HepG2 (cell line): ENCODE data around the gene LRPPRC. TPM values are rescaled to one million over a fixed set of nuclear protein-coding genes. Genes with fewer than 3 reads are reported as not detected.

Experiments used
- AKAP8 ChIP-seq: sonication (generic); formaldehyde crosslinking; IDR thresholded peaks from 2 replicates; pipeline ENCODE4 v1.5.1; 2020; ENCODE audit warnings: mild to moderate bottlenecking, missing genetic modification reagents
- GATAD2A ChIP-seq: IDR thresholded peaks from 2 replicates; pipeline ENCODE4 v1.6.1; 2016
- HDAC1 ChIP-seq: sonication (generic); formaldehyde crosslinking; IDR thresholded peaks from 2 replicates; pipeline ENCODE4 v1.5.1; 2020; ENCODE audit warnings: mild to moderate bottlenecking, missing genetic modification reagents
- MIER3 ChIP-seq: IDR thresholded peaks from 2 replicates; pipeline ENCODE4 v1.6.1; 2016; ENCODE audit warnings: missing compliant biosample characterization, borderline replicate concordance
- NCOA2 ChIP-seq: sonication (generic); formaldehyde crosslinking; IDR thresholded peaks from 2 replicates; pipeline ENCODE4 v1.8.0; 2022; ENCODE audit warnings: inconsistent platforms
- TARDBP ChIP-seq: sonication (generic); formaldehyde crosslinking; IDR thresholded peaks from 2 replicates; pipeline ENCODE4 v1.8.0; 2022; ENCODE audit warnings: mild to moderate bottlenecking, missing genetic modification reagents
- ZNF550 ChIP-seq: sonication (generic); formaldehyde crosslinking; IDR thresholded peaks from 2 replicates; pipeline ENCODE4 v1.4.0; 2020; ENCODE audit warnings: mild to moderate bottlenecking, missing genetic modification reagents, borderline replicate concordance
- ZNF761 ChIP-seq: sonication (generic); formaldehyde crosslinking; conservative IDR thresholded peaks from 2 replicates; pipeline ENCODE4 v1.4.0; 2020; ENCODE audit warnings: mild to moderate bottlenecking, missing genetic modification reagents
- polyA plus RNA-seq, 8 experiments: library from polyadenylated mRNA; depleted of rRNA in 3 of 8; stranded (reverse) in 7 of 8; unstranded in 1 of 8; fragments of >200 nt; fragmentation: Illumina TruSeq in 4 of 8; extraction: Trizol in 4 of 8; gene quantifications; 2 replicates each; pipeline versions ENCODE4 v1.2.1 to v1.2.3, GENCODE V29; 2011 to 2016; ENCODE audit warnings: low read depth in 4 of 8, missing spikeins in 1 of 8, mixed read lengths in 1 of 8; ENCODE audit not compliant: insufficient read depth in 1 of 8
- total RNA-seq, 5 experiments: library from RNA; depleted of rRNA; stranded (reverse); fragments of >200 nt; fragmentation: Illumina TruSeq; extraction: Trizol; gene quantifications; 2 replicates each; pipeline ENCODE4 v1.2.3, GENCODE V29; 2016; ENCODE audit warnings: low read depth in 1 of 5
- TF ChIP-seq, protein P1 (sequence below): sonication (generic); formaldehyde crosslinking; IDR thresholded peaks from 2 replicates; pipeline ENCODE4 v1.9.0; 2021; ENCODE audit warnings: missing genetic modification reagents, borderline replicate concordance
- TF ChIP-seq, protein P2 (sequence below): IDR thresholded peaks from 2 replicates; pipeline ENCODE4 v1.6.1; 2012; ENCODE audit warnings: inconsistent platforms
- TF ChIP-seq, protein P3 (sequence below): sonication (generic); formaldehyde crosslinking; IDR thresholded peaks from 2 replicates; pipeline ENCODE4 v1.4.0; 2020; ENCODE audit warnings: missing genetic modification reagents, borderline replicate concordance
- TF ChIP-seq, protein P4 (sequence below), 2 experiments: fragments of 450-650 bp in 1 of 2; sonication (generic) in 1 of 2; formaldehyde crosslinking in 1 of 2; IDR thresholded peaks; 2 replicates each; pipeline versions ENCODE4 v1.6.1 to v1.8.0; 2016 to 2022; ENCODE audit warnings: antibody characterized with exemption in 1 of 2, mild to moderate bottlenecking in 1 of 2, missing genetic modification reagents in 1 of 2
- TF ChIP-seq, protein P5 (sequence below): sonication (generic); formaldehyde crosslinking; IDR thresholded peaks from 2 replicates; pipeline ENCODE4 v1.4.0; 2020; ENCODE audit warnings: missing genetic modification reagents

Gene LRPPRC
- total and polyA plus RNA-seq, 2 of the 13 experiments (the other 11 are each of a cell fraction or from before 2014, with no cell fraction given): 117 to 167 TPM

DNA sequence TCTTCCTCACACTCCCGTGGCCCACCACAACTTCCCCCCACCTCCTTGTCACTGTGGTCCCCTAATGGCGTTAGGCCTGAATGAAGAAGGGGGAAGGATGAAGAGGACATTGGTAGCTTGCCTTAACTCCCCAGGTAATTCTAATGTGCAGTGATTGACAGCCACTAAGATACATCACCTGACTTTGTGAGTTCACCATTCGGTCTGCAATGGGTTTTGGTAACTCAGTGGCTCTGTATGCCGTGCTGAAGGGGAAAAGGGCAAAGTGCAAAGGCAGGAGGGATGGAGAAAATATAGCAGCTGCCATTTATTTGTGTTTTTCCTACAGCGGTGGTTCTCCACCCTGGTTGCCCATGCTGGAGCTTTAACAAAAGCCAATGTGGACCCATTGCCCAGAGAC, 114.8 kb downstream of the LRPPRC start (continued):
- TF ChIP-seq, protein P1, sequence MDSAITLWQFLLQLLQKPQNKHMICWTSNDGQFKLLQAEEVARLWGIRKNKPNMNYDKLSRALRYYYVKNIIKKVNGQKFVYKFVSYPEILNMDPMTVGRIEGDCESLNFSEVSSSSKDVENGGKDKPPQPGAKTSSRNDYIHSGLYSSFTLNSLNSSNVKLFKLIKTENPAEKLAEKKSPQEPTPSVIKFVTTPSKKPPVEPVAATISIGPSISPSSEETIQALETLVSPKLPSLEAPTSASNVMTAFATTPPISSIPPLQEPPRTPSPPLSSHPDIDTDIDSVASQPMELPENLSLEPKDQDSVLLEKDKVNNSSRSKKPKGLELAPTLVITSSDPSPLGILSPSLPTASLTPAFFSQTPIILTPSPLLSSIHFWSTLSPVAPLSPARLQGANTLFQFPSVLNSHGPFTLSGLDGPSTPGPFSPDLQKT (CRISPR knock-in tag): no peak
- TF ChIP-seq, protein P2, sequence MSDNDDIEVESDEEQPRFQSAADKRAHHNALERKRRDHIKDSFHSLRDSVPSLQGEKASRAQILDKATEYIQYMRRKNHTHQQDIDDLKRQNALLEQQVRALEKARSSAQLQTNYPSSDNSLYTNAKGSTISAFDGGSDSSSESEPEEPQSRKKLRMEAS: no peak
- no peak for TF ChIP-seq MIER3
- TF ChIP-seq, protein P3, sequence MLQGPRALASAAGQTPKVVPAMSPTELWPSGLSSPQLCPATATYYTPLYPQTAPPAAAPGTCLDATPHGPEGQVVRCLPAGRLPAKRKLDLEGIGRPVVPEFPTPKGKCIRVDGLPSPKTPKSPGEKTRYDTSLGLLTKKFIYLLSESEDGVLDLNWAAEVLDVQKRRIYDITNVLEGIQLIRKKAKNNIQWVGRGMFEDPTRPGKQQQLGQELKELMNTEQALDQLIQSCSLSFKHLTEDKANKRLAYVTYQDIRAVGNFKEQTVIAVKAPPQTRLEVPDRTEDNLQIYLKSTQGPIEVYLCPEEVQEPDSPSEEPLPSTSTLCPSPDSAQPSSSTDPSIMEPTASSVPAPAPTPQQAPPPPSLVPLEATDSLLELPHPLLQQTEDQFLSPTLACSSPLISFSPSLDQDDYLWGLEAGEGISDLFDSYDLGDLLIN (CRISPR knock-in tag): no peak
- no peak for TF ChIP-seq NCOA2 (CRISPR knock-in tag)
- TF ChIP-seq HDAC1: no peak
- no peak; the same call in 1 of the 2 replicates for TF ChIP-seq AKAP8 (CRISPR knock-in tag)
- 0 out of 2 replicates have a peak, but pooled peaks have one; percentile 30 for TF ChIP-seq TARDBP (CRISPR knock-in tag)
- TF ChIP-seq ZNF761: no peak
- TF ChIP-seq, protein P4, sequence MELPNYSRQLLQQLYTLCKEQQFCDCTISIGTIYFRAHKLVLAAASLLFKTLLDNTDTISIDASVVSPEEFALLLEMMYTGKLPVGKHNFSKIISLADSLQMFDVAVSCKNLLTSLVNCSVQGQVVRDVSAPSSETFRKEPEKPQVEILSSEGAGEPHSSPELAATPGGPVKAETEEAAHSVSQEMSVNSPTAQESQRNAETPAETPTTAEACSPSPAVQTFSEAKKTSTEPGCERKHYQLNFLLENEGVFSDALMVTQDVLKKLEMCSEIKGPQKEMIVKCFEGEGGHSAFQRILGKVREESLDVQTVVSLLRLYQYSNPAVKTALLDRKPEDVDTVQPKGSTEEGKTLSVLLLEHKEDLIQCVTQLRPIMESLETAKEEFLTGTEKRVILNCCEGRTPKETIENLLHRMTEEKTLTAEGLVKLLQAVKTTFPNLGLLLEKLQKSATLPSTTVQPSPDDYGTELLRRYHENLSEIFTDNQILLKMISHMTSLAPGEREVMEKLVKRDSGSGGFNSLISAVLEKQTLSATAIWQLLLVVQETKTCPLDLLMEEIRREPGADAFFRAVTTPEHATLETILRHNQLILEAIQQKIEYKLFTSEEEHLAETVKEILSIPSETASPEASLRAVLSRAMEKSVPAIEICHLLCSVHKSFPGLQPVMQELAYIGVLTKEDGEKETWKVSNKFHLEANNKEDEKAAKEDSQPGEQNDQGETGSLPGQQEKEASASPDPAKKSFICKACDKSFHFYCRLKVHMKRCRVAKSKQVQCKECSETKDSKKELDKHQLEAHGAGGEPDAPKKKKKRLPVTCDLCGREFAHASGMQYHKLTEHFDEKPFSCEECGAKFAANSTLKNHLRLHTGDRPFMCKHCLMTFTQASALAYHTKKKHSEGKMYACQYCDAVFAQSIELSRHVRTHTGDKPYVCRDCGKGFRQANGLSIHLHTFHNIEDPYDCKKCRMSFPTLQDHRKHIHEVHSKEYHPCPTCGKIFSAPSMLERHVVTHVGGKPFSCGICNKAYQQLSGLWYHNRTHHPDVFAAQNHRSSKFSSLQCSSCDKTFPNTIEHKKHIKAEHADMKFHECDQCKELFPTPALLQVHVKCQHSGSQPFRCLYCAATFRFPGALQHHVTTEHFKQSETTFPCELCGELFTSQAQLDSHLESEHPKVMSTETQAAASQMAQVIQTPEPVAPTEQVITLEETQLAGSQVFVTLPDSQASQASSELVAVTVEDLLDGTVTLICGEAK (IDR thresholded peaks at IDR 0.05): no peak
- TF ChIP-seq, protein P4 (CRISPR knock-in tag; IDR thresholded peaks at IDR 0.05): no peak
- TF ChIP-seq, protein P5, sequence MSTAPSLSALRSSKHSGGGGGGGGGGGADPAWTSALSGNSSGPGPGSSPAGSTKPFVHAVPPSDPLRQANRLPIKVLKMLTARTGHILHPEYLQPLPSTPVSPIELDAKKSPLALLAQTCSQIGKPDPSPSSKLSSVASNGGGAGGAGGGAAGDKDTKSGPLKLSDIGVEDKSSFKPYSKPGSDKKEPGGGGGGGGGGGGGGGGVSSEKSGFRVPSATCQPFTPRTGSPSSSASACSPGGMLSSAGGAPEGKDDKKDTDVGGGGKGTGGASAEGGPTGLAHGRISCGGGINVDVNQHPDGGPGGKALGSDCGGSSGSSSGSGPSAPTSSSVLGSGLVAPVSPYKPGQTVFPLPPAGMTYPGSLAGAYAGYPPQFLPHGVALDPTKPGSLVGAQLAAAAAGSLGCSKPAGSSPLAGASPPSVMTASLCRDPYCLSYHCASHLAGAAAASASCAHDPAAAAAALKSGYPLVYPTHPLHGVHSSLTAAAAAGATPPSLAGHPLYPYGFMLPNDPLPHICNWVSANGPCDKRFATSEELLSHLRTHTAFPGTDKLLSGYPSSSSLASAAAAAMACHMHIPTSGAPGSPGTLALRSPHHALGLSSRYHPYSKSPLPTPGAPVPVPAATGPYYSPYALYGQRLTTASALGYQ (CRISPR knock-in tag): no peak
- TF ChIP-seq GATAD2A: no peak
- TF ChIP-seq ZNF550 (CRISPR knock-in tag): no peak
